Stimulated activated CD4-positive, alpha-beta T cell treated with anti-CD3 and anti-CD28 coated beads, Interleukin-4, amount 100 ng/mL, for 48 hours (primary cell): ENCODE measurements around the gene ERG28.
"Not testable (repeated sequence)": the region's sequence is repeated elsewhere in the genome, so short reads cannot be mapped to it uniquely, and the experiment has no call there.

Experiments
- DNase-seq, 2 donors: peaks; one replicate each; pipeline ENCODE4 v3.0.0-alpha.2; 2020; ENCODE audit warnings: low read depth in 2 of 2

ERG28 gene

GRCh38 chr14:75626396-75626795 is 34.3 kb downstream of the ERG28 start:
- no peak for DNase-seq

GRCh38 chr14:75625034-75625433 is 35.6 kb downstream of the ERG28 start:
- DNase-seq, result no peak

GRCh38 chr14:75619548-75619947 is 41.1 kb downstream of the ERG28 start:
- no peak for DNase-seq

- DNase-seq, result no peak
Measured at GRCh38 chr14:75615200-75615599, 45.5 kb downstream of the ERG28 start.

- DNase-seq, result no peak
Measured at GRCh38 chr14:75614179-75614578, 46.5 kb downstream of the ERG28 start.

GRCh38 chr14:75612157-75612556 is 48.5 kb downstream of the ERG28 start:
- no peak for DNase-seq

- no peak for DNase-seq
Measured at GRCh38 chr14:75610834-75611233, 49.8 kb downstream of the ERG28 start.

GRCh38 chr14:75609606-75610475 is 50.8 kb downstream of the ERG28 start:
- no peak for DNase-seq

GRCh38 chr14:75609116-75609515 is 51.6 kb downstream of the ERG28 start:
- no peak for DNase-seq

- DNase-seq, result no peak
Measured at GRCh38 chr14:75607842-75608640, 52.6 kb downstream of the ERG28 start.

- DNase-seq, result no peak
Measured at GRCh38 chr14:75607044-75607443, 53.6 kb downstream of the ERG28 start.

- no peak for DNase-seq
Measured at GRCh38 chr14:75605916-75606315, 54.8 kb downstream of the ERG28 start.

- DNase-seq, result no peak
Measured at GRCh38 chr14:75604979-75605851, 55.5 kb downstream of the ERG28 start.

GRCh38 chr14:75602503-75602902 is 58.2 kb downstream of the ERG28 start:
- DNase-seq, result no peak

GRCh38 chr14:75601061-75601460 is 59.6 kb downstream of the ERG28 start:
- DNase-seq, result not testable (repeated sequence)

GRCh38 chr14:75600100-75600499 is 60.6 kb downstream of the ERG28 start:
- DNase-seq, result not testable (repeated sequence)
